Bone marrow (tissue), 2 donors: Measurements from ENCODE around the gene MYOD1.

Experiments used
- DNase-seq, 2 donors: peaks; one replicate each; lab custom pipeline; 2025; lab: John Stamatoyannopoulos, UW

The MYOD1 gene

GRCh38 chr11:17771415-17771814 lies 52.0 kb downstream of the MYOD1 start:
- no peak for DNase-seq
